Measurements from ENCODE around the gene RASSF5.
A peak's percentile ranks its signal among the peaks of the same experiment; 100 is the strongest.
"Not testable (repeated sequence)": the region's sequence is repeated elsewhere in the genome, so short reads cannot be mapped to it uniquely, and the experiment has no call there.

RASSF5 gene

DNA sequence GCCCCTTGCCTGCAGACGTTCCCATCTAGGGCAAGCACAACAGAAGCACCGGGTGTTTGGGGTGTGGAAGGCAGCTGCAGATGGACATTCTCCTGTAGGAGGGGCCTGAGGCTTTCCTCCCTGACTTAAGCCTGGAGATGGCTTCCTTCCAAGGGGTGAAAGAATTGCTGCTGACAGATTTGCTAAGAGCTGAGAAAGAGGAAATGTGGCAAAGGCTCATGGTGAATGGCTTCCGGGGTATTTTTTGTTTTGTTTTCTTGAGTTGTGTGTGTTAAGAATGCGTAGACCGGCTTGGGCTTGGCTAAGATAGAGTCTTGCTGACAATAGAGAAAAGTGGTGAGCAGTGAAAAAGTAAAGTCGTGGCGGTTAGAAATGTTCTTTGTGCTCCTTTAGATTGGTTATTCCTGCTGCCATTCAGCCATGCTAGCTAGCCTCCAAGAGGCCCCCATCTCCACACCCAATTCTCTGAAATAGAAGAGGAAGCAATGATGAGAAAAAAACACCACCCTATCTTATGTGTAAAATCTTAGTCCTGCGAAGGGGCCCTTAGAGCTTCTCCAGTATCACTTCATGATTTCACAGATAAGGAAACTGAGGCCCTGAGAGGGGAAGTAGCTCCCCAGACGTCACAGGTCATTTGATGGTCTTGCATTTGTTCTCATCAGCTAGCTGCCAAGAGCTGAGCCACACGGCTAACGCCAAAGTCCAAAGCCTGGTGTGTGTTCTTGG is 68.0 kb downstream of the RASSF5 start:
- no peak for DNase-seq

DNA sequence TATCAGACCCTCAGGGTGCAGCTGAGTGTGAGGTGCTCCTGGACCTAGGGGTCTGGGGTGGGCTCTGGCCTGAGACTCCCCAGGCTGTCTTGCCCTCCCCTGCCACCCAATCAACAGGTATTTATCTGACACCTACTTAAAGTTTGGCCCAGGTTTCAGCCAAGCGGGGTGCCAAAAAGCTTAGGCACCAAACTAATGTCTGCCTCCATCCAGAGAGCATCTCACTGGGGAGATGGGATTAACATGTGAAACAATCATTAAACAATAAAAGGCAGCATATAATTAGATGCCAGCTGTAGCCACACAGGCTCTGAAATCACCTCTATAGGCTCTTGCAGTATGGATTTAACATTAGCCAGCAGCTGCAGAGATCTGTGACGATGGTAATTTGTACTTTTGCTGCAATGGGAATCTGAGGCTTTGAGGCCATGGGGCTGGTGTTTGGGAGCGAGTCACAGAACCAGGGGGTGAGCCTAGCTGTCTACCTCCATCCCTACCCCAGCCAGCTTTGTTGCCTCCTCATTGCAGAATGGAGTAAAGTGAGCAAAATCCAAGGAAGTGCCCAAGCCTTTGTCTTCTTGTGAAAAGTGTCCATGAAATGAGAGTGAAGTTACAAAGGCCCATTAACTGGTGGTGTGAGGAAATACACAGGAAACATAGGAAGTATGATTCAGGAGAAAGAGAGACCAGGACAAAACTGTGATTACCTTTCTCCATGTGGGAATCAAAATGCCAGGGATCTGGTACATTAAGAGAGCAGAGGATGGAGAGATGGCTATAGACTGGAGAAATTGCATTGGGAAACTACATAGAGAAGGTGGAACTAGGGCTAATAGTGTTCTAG is 68.8 kb downstream of the RASSF5 start:
- no peak for DNase-seq

DNA sequence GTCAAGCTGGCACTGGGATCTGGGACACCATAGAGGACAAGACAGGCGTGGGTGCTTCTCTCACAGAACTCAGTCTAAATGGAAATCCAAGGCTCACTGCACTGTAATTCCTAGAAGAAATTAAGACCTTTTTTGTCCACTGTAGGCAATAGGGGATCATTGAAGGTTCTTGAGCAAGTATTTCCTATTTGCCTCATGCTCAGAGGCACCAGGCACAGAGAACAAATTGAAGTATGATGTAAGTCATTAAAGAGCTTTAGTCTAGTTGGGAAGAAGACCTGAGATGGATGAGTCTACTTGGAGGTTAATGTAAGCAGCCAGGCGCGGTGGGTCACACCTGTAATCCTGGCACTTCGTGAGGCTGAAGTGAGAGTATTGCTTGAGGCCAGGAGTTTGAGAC is 70.3 kb downstream of the RASSF5 start:
- DNase-seq: no peak

DNA sequence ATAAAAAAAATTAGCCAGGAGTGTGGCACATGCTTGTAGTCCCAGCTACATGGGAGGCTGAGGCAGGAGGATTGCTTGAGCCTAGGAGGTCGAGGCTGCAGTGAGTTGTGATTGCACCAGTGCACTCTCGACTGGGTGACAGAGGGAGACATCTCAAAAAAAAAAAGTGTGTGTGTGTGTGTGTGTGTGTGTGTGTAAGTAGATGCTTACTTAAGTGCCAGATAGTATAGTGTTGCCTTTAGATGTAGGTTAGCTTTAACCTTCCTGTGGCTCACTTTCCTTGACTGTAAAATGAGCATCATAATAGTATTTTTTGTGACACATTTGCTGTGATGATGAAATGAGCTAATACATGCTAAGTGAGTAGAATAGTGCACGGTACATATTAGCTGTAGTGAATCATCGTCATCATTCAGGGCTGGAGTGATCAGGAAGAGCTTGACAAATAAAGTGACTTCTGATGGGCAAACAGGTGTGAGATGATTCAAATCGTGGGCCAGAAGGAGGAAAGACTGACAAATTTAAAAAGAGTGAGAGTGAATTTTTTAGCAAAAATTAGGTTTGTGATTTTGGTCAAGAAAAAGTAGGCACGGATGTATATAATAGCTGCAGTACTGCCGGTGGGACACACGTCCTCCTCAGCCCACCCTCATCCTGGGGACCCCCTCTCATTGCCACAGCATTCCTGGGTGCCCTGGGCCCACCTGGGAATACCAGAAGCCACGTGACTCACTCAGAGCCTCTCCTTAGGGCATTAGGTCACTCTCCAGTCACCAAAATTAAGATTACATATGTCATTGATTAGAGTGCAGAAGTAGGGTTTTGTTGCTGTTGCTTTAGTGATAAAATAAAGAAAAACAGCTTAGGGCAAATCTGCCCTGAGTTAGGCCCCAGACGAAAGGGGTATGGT is 71.0 kb downstream of the RASSF5 start:
- DNase-seq: no peak

DNA sequence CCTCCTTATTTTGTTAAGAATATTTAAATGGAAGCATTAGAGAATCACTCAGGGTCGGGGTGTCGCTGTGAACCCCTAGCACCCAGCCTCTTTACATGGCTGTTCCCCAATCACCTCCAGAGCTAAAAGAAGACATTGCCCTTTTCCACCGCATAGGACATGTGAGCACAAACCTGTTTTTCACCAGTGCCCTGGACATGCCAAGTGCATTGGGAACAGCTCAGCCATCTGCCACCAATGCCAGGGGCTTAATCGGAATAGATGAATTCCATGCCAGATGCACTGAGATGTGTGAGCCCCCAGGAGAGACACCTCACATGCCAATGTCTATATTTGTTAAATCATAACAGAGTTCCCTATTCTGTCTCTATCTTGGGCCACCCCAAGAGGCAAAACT is 71.6 kb downstream of the RASSF5 start:
- DNase-seq: no peak

DNA sequence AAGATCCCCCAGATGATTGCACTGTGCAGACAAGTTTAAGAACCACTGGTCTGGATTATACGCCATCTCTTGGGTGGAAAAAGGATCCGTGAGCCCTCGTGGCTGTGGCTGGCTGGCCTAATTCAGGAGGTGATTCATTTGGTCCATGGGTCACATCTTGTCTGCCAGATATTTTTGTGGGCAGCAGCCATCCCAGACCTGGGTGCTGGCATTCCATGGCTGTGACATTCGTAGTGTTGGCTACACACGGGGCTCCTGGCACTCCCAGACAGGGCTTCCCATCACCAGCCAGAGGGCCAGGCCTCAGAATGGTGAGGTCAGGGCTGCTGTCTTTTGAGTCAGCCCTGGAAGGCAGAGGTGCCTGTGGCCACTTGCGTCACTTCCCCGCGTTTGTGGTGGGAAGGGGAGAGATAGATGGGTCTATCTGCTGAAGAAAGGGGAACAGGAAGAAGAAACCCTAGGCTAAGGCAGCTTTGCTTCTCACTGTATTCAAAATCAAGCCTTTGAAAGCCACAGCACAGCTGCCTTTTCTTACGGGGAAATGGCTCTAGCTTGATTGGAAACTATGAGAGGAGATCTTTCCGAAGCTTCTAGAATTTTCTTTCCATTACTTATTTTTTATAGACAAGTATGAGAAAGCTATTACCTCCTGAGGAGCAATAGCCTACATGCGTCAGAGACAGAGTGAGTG is 72.6 kb downstream of the RASSF5 start:
- no peak for DNase-seq

DNA sequence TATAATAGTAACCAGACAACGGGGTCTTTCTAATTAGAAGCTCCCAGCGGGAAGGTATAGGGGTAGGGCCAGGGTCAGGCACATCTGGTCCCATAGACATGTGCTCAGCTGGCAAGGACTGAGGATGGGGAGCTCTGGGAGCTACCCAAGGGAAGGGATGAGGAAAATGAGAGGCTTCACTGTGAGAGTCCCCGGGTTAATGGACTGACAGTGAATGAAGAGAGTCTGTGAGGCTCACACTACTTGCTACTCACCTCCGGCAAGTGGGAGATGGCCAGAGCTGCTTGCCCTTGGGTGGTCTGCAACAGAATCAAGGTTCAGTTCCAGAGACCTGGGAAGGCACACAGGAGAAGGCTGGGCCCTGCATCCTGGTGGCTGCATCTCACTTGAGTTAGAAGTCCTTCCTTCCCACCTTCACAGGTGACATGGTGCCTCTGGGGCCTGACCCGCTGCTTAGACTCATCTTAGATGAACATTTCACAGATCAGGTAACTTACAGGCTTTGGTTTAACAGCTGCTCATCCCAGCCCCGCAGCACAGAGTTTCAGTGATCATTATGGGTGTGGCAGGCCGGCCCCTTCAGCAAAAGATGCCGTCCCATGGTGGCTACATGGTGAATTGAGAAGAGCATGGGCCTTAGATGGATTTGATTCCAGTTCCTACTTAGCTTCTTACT is 73.2 kb downstream of the RASSF5 start:
- no peak for DNase-seq

DNA sequence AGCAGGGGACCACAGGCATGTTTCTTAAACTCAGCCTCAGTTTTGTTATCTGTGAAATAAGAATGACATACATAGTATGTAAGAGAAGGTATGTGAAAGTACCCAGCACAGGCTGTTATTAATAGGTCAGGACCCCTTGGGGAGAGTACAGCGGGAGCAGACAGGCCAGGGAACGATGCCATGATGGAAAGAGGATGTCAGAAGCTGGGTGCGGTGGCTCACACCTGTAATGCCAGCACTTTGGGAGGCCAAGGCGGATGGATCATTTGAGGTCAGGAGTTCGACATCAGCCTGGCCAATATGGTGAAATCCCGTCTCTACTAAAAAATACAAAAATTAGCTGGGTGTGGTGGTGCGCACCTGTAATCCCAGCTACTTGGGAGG is 73.8 kb downstream of the RASSF5 start:
- not testable (repeated sequence) for DNase-seq

DNA sequence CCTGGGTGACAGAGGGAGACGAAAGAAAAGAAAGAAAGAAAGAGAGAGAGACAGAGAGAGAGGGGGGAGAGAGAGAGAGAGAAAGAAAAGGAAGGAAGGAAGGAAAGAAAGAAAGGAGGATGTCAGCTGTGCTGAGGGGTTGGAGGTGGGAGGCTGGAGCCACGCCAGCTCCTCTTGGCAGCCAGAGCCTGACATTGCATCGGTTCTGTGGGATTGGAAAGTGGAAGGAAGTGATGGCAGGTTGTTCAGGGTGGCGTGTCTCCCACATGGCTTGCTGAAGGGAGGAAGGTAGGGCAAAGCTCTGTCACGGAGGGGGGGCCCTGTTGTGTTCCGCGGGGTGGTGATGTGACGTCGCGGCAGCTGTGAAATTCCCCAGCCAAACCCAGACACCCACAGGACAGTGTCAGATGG is 74.2 kb downstream of the RASSF5 start:
- DNase-seq: no peak

DNA sequence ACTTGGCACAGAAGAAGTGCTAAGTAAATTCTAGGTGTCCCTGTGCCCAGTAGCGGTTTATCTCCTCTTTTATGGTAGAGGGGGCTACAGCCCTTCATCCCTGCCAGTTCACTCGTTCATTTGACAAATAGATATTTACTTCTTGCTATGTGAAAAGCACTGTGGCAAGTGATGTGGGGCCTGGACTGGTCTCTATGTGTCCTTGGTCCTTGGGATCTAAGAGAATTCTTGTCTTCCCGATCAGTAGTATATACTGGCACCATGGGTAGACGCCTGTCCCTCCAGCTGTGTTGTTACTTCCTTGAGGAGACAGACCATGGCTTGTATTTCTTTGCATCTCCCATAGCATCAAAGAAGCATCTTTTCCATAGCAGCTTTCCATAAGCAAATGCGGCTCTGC is 75.2 kb downstream of the RASSF5 start:
- DNase-seq: no peak

DNA sequence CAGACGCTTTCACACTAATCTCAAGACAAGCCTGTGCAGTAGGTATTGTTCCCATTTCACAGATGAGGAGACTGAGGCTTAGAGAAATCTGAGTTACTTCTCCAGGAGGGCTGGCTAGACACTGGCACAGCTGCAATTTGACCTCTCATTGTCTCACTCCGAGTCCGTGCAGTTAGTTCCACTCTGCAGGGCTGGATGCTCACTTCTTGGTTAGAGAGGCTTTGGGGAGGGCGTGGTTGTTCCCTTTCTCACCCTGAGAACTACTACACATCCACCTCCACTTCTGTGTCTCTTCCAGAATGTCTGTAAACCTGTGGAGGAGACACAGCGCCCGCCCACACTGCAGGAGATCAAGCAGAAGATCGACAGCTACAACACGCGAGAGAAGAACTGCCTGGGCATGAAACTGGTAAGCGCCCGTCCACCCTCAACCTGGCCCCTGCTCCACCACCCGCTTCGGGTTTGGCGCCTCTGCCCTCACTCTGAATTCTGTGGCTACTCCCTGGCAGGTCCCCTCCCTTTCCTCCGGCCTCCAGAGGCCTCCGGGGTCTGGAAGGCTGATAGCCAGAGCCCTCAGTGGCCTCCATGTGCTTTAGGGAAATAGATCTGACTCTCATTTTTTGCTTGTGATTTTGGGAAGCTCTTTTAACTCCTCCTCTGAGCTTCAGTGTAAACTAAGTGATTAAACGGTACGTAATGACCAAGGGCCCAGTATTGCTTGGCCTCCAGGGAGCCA is 75.8 kb downstream of the RASSF5 start:
- no peak for DNase-seq

DNA sequence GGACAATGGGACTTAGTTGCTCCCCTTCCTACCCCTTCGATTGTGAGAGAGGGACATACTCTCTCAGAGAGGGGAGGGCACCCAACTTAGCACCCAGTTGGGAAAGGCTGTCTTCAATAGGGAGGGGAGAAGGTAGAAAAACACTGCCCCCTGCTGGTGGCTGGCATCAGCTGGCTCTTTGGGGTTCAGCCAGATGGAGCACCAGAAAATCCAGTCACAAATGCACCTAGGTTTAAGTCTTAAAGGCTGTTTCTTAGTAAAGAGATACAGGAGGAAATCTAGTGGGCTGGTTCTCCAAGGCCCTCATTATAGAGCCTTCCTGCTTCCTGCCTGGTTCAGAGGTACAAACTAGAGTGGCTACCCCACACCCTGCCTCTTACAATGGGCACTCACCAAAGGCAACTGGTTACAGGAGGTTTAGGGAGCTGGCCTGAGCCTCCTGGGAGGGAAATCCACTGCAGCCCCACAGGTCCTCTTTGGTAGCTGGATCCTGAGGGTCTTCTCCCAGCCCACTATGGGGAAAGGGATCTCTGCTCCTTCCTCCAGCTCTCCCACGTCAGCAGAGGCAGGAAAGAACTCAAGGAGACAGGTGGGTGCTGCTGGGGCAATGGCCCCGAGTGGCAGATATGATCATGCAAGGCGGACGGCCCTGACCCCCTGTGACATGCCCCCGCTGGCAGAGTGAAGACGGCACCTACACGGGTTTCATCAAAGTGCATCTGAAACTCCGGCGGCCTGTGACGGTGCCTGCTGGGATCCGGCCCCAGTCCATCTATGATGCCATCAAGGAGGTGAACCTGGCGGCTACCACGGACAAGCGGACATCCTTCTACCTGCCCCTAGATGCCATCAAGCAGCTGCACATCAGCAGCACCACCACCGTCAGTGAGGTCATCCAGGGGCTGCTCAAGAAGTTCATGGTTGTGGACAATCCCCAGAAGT is 76.6 kb downstream of the RASSF5 start:
- peak; percentile 19 for DNase-seq

DNA sequence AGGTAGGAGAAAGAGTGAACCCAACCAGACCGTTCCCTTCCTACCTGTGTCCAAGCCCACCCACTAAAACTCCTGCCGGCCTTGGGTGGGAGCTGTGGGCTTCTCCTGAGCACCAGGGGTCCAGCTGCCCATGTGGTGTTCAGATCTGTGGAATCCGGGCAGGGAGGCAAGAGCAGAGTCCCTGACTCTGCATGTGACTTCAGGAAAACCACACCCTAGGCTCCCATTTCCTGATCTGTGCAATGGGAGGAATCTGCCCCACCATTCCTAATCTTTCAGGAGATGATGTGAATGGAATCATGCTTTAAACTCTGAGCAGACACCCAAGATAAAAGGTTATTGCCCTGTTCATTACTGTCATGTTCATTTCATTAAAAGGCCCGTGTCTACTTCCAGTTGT is 77.4 kb downstream of the RASSF5 start:
- DNase-seq: no peak

DNA sequence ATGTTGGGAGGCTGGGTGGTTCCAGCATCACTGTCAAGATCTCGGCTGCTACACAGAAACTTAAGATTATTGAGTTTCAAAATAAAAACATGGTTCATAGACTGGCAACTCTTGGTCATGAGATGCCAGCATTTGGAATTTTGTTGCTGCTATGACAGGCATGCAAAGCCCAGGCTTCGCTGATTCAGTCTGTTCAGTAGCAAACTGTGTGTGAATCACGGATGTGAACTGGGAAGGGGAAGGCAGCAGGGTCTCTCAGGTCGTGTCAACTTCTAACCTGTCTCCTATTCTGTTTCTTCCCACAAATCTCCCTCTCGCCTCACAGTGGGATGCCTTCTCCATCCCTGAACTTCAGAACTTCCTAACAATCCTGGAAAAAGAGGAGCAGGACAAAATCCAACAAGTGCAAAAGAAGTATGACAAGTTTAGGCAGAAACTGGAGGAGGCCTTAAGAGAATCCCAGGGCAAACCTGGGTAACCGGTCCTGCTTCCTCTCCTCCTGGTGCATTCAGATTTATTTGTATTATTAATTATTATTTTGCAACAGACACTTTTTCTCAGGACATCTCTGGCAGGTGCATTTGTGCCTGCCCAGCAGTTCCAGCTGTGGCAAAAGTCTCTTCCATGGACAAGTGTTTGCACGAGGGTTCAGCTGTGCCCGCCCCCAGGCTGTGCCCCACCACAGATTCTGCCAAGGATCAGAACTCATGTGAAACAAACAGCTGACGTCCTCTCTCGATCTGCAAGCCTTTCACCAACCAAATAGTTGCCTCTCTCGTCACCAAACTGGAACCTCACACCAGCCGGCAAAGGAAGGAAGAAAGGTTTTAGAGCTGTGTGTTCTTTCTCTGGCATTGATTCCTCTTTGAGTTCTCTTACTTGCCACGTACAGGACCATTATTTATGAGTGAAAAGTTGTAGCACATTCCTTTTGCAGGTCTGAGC is 79.4 kb downstream of the RASSF5 start:
- no peak for DNase-seq

DNA sequence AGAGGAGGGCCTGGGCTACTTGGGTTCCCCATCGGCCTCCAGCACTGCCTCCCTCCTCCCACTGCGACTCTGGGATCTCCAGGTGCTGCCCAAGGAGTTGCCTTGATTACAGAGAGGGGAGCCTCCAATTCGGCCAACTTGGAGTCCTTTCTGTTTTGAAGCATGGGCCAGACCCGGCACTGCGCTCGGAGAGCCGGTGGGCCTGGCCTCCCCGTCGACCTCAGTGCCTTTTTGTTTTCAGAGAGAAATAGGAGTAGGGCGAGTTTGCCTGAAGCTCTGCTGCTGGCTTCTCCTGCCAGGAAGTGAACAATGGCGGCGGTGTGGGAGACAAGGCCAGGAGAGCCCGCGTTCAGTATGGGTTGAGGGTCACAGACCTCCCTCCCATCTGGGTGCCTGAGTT is 80.6 kb downstream of the RASSF5 start:
- no peak for DNase-seq

DNA sequence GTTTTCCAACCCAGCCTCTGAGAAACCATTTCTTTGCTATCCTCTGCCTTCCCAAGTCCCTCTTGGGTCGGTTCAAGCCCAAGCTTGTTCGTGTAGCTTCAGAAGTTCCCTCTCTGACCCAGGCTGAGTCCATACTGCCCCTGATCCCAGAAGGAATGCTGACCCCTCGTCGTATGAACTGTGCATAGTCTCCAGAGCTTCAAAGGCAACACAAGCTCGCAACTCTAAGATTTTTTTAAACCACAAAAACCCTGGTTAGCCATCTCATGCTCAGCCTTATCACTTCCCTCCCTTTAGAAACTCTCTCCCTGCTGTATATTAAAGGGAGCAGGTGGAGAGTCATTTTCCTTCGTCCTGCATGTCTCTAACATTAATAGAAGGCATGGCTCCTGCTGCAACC is 81.2 kb downstream of the RASSF5 start:
- DNase-seq: no peak

DNA sequence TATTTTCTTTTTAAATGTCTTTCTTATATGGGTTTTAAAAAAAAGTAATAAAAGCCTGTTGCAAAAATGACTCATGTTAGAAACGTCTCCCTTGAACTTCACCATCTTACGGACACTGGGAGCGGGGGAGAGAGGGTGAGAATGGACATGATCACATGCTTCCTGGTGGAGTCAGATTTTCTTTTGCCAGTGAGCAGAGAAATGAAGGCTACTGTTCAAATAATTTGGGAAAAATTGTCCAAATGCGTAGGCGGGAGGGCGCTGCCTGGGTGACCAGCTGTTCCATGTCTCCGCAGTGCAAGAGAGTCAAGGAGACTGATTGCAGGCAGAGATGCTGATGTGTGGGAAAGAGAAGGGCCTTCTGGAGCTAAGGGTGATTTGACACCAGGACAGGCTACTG is 81.9 kb downstream of the RASSF5 start:
- DNase-seq: no peak

DNA sequence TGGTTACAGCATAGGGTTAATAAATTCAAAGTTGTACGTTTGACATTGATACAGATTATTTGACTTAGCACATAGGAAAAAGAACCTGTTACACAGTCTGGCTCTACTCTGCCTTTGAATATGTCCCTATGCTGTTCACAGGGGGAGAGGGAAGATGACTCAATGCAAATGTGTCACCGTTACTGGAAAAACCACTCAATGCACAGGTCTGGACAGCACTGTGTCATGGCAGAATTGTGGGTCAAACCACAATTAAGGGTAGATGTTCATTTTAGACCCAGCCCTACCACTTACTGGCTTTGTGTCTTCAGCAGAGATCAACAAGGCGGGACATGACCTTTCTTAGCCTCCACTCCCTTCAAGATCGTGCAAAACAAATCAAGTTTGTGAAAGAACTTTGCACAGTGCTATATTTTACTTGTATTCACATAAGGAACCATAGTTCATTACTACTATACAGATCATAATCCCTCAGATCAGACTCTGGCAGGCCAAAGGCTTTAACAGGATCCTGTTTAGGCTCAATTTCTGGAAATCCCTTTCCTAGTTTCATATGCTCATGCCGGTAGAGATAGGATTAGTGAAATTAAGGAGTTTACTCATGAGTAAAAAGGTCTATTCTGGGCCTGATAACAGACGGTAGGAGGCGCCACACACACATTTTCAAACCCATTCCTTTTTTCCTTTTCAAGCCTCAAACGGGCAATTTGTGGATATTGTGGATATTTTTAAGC is 82.9 kb downstream of the RASSF5 start:
- no peak for DNase-seq

Data from SHP77 treated with DMSO at 0.1 percent for 48 hours (cell line).